HCT116 (cell line): ENCODE data around the gene MAPK8. TPM values are rescaled to one million over a fixed set of nuclear protein-coding genes. Genes with fewer than 3 reads are reported as not detected.

Source experiments
- ATAC-seq: fragments of 200-7000 bp; cut with Tn5 transposase; 2 replicates; pipeline ENCODE4 v1.9.1; 2020; ENCODE audit warnings: mild to moderate bottlenecking, moderate library complexity
- BruUV-seq: library from RNA; stranded (reverse); fragments of 400-500 nt; replicated peaks from 2 replicates; lab custom pipeline; 2021; lab: Mats Ljungman, UMichigan
- CTCF ChIA-PET: fragments of 300-600 bp; sonication (Branson Sonifier 250); formaldehyde crosslinking; loops from one replicate; lab custom pipeline; 2021; ENCODE audit warnings: antibody characterized with exemption; lab: Charles Lee
- POLR2A ChIA-PET: fragments of 300-600, 350-600 bp; sonication (Branson Sonifier 250); formaldehyde crosslinking; loops from one replicate; lab custom pipeline; 2021; ENCODE audit warnings: antibody characterized with exemption; lab: Charles Lee
- RAD21 ChIA-PET, 2 experiments: fragments of 300-600 bp; sonication (Branson Sonifier 250); formaldehyde crosslinking; loops; one replicate each; lab custom pipeline; 2023; ENCODE audit warnings: low total read pairs in 2 of 2; ENCODE audit not compliant: uncharacterized antibody in 2 of 2, unreplicated experiment in 2 of 2, low non-redundant PET in 1 of 2; lab: Charles Lee
- DNase-seq: peaks from one replicate; pipeline ENCODE4 v3.0.0-alpha.2; 2010; ENCODE audit warnings: low read depth, low spot score
- H2AFZ ChIP-seq: fragments of 200-600 bp; shearing (Covaris generic), sonication (generic); 2 replicates; pipeline ENCODE4 v1.6.1; 2017; ENCODE audit warnings: low read depth, mixed run types, mixed read lengths, antibody characterized with exemption, low read length; ENCODE audit not compliant: poor library complexity, severe bottlenecking
- H3K27ac ChIP-seq: 2 replicates; pipeline ENCODE4 v1.5.1; 2012; ENCODE audit warnings: low read depth, low read length
- H3K27me3 ChIP-seq: fragments of 200-600 bp; sonication (generic); 2 replicates; pipeline ENCODE4 v1.6.1; 2016; ENCODE audit warnings: mixed run types, low read length, mixed read lengths; ENCODE audit not compliant: insufficient read depth
- H3K36me3 ChIP-seq, 2 experiments: fragments of 200-500 bp in 1 of 2; fragments of 200-600 bp in 1 of 2; sonication (Bioruptor generic) in 1 of 2; sonication (generic) in 1 of 2; 2 replicates each; pipeline versions ENCODE4 v1.5.1 to v1.6.1; 2014 to 2016; ENCODE audit warnings: low read length in 2 of 2, inconsistent platforms in 1 of 2, mixed read lengths in 1 of 2, mixed run types in 1 of 2; ENCODE audit not compliant: insufficient read depth in 2 of 2, control insufficient read depth in 1 of 2
- H3K4me1 ChIP-seq, 2 experiments: fragments of 200-600 bp in 1 of 2; sonication (generic) in 1 of 2; 2 replicates each; pipeline versions ENCODE4 v1.5.1 to v1.6.1; 2012 to 2017; ENCODE audit warnings: low read length in 2 of 2, inconsistent platforms in 1 of 2, mild to moderate bottlenecking in 1 of 2, mixed read lengths in 1 of 2, mixed run types in 1 of 2, moderate library complexity in 1 of 2; ENCODE audit not compliant: insufficient read depth in 2 of 2, control insufficient read depth in 1 of 2
- H3K4me2 ChIP-seq: fragments of 200-600 bp; sonication (generic); 2 replicates; pipeline ENCODE4 v1.6.1; 2017; ENCODE audit warnings: mixed run types, low read length, mixed read lengths
- H3K4me3 ChIP-seq, 2 experiments: fragments of 200-600 bp in 1 of 2; sonication (generic) in 1 of 2; replicated peaks in 1 of 2; 2 replicates each; pipeline ENCODE4 v1.5.1; 2011 to 2016; ENCODE audit warnings: low read length in 2 of 2, control low read depth in 1 of 2, low read depth in 1 of 2, mild to moderate bottlenecking in 1 of 2, mixed read lengths in 1 of 2, mixed run types in 1 of 2
- H3K79me2 ChIP-seq: fragments of 200-600 bp; sonication (generic); 2 replicates; pipeline ENCODE4 v1.6.1; 2017; ENCODE audit warnings: mild to moderate bottlenecking, mixed run types, low read length, moderate library complexity, mixed read lengths; ENCODE audit not compliant: insufficient read depth
- H3K9ac ChIP-seq: fragments of 200-600 bp; sonication (generic); 2 replicates; pipeline ENCODE4 v1.6.1; 2016; ENCODE audit warnings: low read length, mixed read lengths
- H3K9me2 ChIP-seq: fragments of 200-600 bp; sonication (generic), shearing (Covaris generic); 2 replicates; pipeline ENCODE4 v1.6.1; 2017; ENCODE audit warnings: mixed run types, mild to moderate bottlenecking, moderate library complexity; ENCODE audit not compliant: insufficient read depth
- H3K9me3 ChIP-seq, 2 experiments: fragments of 200-500 bp in 1 of 2; fragments of 200-600 bp in 1 of 2; sonication (Bioruptor generic) in 1 of 2; sonication (generic) in 1 of 2; 2 replicates each; pipeline ENCODE4 v1.6.1; 2014 to 2017; ENCODE audit warnings: low read length in 2 of 2, mixed read lengths in 2 of 2, inconsistent platforms in 1 of 2, low read depth in 1 of 2, mild to moderate bottlenecking in 1 of 2, mixed run types in 1 of 2, moderate library complexity in 1 of 2; ENCODE audit not compliant: control insufficient read depth in 1 of 2, insufficient read depth in 1 of 2
- H4K20me1 ChIP-seq: fragments of 200-600 bp; sonication (generic), shearing (Covaris generic); 2 replicates; pipeline ENCODE4 v1.6.1; 2017; ENCODE audit warnings: mixed run types, mild to moderate bottlenecking, moderate library complexity; ENCODE audit not compliant: insufficient read depth
- CBX3 ChIP-seq: IDR thresholded peaks from 2 replicates; pipeline ENCODE4 v1.6.1; 2012; ENCODE audit warnings: low read depth
- CEBPB ChIP-seq: IDR thresholded peaks from 2 replicates; pipeline ENCODE4 v1.6.1; 2012; ENCODE audit warnings: low read depth
- EGR1 ChIP-seq: IDR thresholded peaks from 2 replicates; pipeline ENCODE4 v1.6.1; 2012; ENCODE audit warnings: low read depth
- EZH2 ChIP-seq: fragments of 200-600 bp; sonication (generic); IDR thresholded peaks from 2 replicates; pipeline ENCODE4 v1.6.1; 2017; ENCODE audit warnings: antibody characterized with exemption, mixed run types
- POLR2AphosphoS5 ChIP-seq: IDR thresholded peaks from 2 replicates; pipeline ENCODE4 v1.6.1; 2011; ENCODE audit warnings: mild to moderate bottlenecking, low read depth, low read length, moderate library complexity
- RAD21 ChIP-seq: IDR thresholded peaks from 2 replicates; pipeline ENCODE4 v1.6.1; 2012; ENCODE audit warnings: low read depth, mild to moderate bottlenecking
- SIN3A ChIP-seq: IDR thresholded peaks from 2 replicates; pipeline ENCODE4 v1.6.1; 2012; ENCODE audit warnings: low read depth
- SP1 ChIP-seq: IDR thresholded peaks from 2 replicates; pipeline ENCODE4 v1.6.1; 2012; ENCODE audit warnings: low read depth
- TCF7L2 ChIP-seq: IDR thresholded peaks from 2 replicates; pipeline ENCODE4 v1.7.0; 2011; ENCODE audit warnings: borderline replicate concordance, inconsistent platforms; ENCODE audit not compliant: insufficient read depth, insufficient read length; ENCODE audit errors: extremely low read depth
- YY1 ChIP-seq: IDR thresholded peaks from 2 replicates; pipeline ENCODE4 v1.6.1; 2011; ENCODE audit warnings: low read length, low read depth, moderate library complexity, mild to moderate bottlenecking; ENCODE audit not compliant: insufficient replicate concordance; ENCODE audit errors: extremely low read depth
- ZNF274 ChIP-seq: fragments of 200-500 bp; sonication (Bioruptor generic); IDR thresholded peaks from 2 replicates; pipeline ENCODE4 v1.6.1; 2014; ENCODE audit warnings: mild to moderate bottlenecking, low read depth, low read length, inconsistent platforms
- intact Hi-C: fragments of 100-400 bp; cut with micrococcal nuclease; formaldehyde crosslinking; loops from 2 replicates; pipeline ENCODE4 v1.10.0; 2022
- total RNA-seq: library from RNA; stranded (reverse); gene quantifications from one replicate; pipeline ENCODE4 v1.2.1, GENCODE V29; 2021; ENCODE audit not compliant: unreplicated experiment
- TF ChIP-seq, protein P1 (sequence below), 3 experiments: fragments of 200-600 bp in 1 of 3; sonication (generic) in 1 of 3; IDR thresholded peaks in 2 of 3; conservative IDR thresholded peaks in 1 of 3; 2 replicates each; pipeline ENCODE4 v1.5.1; 2012 to 2017; ENCODE audit warnings: low read depth in 2 of 3, low read length in 2 of 3, antibody characterized with exemption in 1 of 3, borderline replicate concordance in 1 of 3, control low read depth in 1 of 3, mild to moderate bottlenecking in 1 of 3, mixed read lengths in 1 of 3, mixed run types in 1 of 3, moderate library complexity in 1 of 3; ENCODE audit not compliant: insufficient read depth in 1 of 3
- TF ChIP-seq, protein P2 (sequence below): IDR thresholded peaks from 2 replicates; pipeline ENCODE4 v1.6.1; 2012

MAPK8 gene
- total RNA-seq, 1 experiment from 2014 or later = 71.0 TPM

GRCh38 chr10:48383393-48383792 is 76.9 kb downstream of the MAPK8 start:
- H2AFZ ChIP-seq = no peak overlapping the region
- H3K4me1 ChIP-seq = no peaks in the 10 kb centered on the region; a peak in 1 of 4 replicates
- RAD21 ChIA-PET = no interaction called here
- peaks cover 0 to 4% of the 10 kb centered on the region in 2 experiments; a peak in 1 of 4 replicates for H3K9me3 ChIP-seq
- intact Hi-C loops = no loop called here
- no peaks in the 10 kb centered on the region for H3K9me2 ChIP-seq
- CTCF ChIA-PET = interaction anchor here (2.4 kb wide), 1 partner anchor 20 kb away, joined by 8 read pairs; no protein-coding TSS in a partner anchor
- H3K27me3 ChIP-seq = no peaks in the 10 kb centered on the region
- no peak overlapping the region for H3K27ac ChIP-seq
- no peak for DNase-seq
- no peak for TF ChIP-seq EZH2
- TF ChIP-seq, protein P1, sequence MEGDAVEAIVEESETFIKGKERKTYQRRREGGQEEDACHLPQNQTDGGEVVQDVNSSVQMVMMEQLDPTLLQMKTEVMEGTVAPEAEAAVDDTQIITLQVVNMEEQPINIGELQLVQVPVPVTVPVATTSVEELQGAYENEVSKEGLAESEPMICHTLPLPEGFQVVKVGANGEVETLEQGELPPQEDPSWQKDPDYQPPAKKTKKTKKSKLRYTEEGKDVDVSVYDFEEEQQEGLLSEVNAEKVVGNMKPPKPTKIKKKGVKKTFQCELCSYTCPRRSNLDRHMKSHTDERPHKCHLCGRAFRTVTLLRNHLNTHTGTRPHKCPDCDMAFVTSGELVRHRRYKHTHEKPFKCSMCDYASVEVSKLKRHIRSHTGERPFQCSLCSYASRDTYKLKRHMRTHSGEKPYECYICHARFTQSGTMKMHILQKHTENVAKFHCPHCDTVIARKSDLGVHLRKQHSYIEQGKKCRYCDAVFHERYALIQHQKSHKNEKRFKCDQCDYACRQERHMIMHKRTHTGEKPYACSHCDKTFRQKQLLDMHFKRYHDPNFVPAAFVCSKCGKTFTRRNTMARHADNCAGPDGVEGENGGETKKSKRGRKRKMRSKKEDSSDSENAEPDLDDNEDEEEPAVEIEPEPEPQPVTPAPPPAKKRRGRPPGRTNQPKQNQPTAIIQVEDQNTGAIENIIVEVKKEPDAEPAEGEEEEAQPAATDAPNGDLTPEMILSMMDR (IDR thresholded peaks at IDR 0.05 in 2 of 3, conservative IDR thresholded peaks at IDR 0.05 in 1 of 3; ENCODE audit: borderline replicate concordance in 1 of 3, insufficient read depth in 1 of 3, low read depth in 2 of 3, low read length in 2 of 3) = no peak
- TF ChIP-seq SIN3A = no peak
- no peak for TF ChIP-seq CBX3
- TF ChIP-seq POLR2AphosphoS5 = no peak
- no peak for TF ChIP-seq CEBPB
- BruUV-seq = no TSS peak
- peaks cover 3% of the 10 kb centered on the region; the same call in 1 of the 2 replicates for H3K79me2 ChIP-seq
- ATAC-seq = no peak
- H3K36me3 ChIP-seq = no peaks in the 10 kb centered on the region
- H3K4me2 ChIP-seq = no peak overlapping the region
- POLR2A ChIA-PET = no interaction called here
- H3K4me3 ChIP-seq = no peak overlapping the region
- H3K9ac ChIP-seq = no peak overlapping the region
- no peaks in the 10 kb centered on the region for H4K20me1 ChIP-seq

- RAD21 ChIA-PET = no interaction called here
- H3K9me2 ChIP-seq = no peaks in the 10 kb centered on the region
- H2AFZ ChIP-seq = no peak overlapping the region
- no peaks in the 10 kb centered on the region for H3K27me3 ChIP-seq
- POLR2A ChIA-PET = no interaction called here
- H3K9me3 ChIP-seq = peaks cover 0 to 4% of the 10 kb centered on the region in 2 experiments; a peak in 1 of 4 replicates
- no peak for TF ChIP-seq CEBPB
- no peak for TF ChIP-seq ZNF274
- TF ChIP-seq SP1 = no peak
- no peak for TF ChIP-seq CBX3
- no peak for TF ChIP-seq POLR2AphosphoS5
- TF ChIP-seq TCF7L2 = no peak
- TF ChIP-seq, protein P2, sequence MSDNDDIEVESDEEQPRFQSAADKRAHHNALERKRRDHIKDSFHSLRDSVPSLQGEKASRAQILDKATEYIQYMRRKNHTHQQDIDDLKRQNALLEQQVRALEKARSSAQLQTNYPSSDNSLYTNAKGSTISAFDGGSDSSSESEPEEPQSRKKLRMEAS = no peak
- no peak for TF ChIP-seq YY1
- no peak for TF ChIP-seq EGR1
- no peak for TF ChIP-seq EZH2
- TF ChIP-seq RAD21 = no peak
- intact Hi-C loops = no loop called here
- peaks cover 0 to 6% of the 10 kb centered on the region in 2 experiments; a peak in 2 of 4 replicates for H3K4me1 ChIP-seq
- H3K79me2 ChIP-seq = peaks cover 10% of the 10 kb centered on the region
- no peak overlapping the region for H3K27ac ChIP-seq
- no peak overlapping the region for H3K9ac ChIP-seq
- no peaks in the 10 kb centered on the region for H3K36me3 ChIP-seq
- no peaks in the 10 kb centered on the region for H4K20me1 ChIP-seq
- BruUV-seq = no TSS peak
- CTCF ChIA-PET = no interaction called here
- no peak overlapping the region for H3K4me3 ChIP-seq
- ATAC-seq (no peak), DNase-seq (no peak)
- no peak overlapping the region for H3K4me2 ChIP-seq
Measured at GRCh38 chr10:48384699-48384982, 78.2 kb downstream of the MAPK8 start.
